EH (cell line): Measurements from ENCODE around the gene PTPRN2.

Experiments
- DNase-seq: peaks from one replicate; pipeline ENCODE4 v3.0.0-alpha.2; 2015; ENCODE audit warnings: low read depth

PTPRN2 gene

DNA sequence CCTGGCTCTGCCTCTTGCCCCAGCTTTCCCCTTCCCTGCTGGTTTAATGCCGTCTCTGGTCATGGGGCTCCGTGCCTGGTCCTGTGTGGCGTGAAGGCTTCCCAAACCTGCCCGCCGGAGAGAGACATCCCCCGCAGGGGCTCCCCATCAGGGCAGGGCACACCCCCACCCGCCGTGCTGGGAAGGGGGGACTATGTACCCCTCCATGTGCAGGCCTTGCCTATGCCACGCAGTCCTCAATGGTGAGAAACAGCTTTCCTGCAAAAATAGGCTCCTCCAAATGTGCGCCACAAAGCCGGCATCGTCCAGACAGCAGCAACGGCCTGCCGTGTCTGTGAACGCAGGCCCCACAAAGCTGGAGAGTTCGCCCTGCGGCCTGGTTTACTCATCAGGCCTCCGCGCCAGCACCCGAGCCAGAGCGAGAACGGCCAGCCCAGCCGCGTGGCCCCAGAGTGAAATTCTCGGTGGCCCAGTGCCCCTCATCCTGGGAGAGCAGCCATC lies 937.4 kb downstream of the PTPRN2 start:
- no peak for DNase-seq

GRCh38 chr7:157646551-157646950 lies 941.1 kb downstream of the PTPRN2 start:
- no peak for DNase-seq

DNA sequence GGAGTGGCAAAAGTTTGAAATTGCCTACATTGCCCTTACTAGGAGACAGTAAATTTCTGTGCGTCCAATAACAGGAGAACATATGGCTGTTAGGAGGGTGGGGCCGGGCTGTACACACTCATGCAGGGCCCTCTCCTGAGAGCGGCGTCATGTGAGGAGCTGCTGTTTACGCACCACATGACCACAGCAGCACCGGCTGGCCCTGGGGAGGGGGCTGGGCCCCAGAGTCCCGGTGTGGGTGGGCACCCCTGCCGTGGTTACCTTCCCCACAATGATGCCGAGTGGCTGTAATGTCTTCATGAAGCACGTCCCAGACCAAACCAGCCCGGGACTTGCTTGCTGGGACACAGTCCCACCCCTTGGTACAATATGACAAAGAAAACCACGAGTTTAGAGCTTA lies 942.1 kb downstream of the PTPRN2 start:
- DNase-seq, result no peak

DNA sequence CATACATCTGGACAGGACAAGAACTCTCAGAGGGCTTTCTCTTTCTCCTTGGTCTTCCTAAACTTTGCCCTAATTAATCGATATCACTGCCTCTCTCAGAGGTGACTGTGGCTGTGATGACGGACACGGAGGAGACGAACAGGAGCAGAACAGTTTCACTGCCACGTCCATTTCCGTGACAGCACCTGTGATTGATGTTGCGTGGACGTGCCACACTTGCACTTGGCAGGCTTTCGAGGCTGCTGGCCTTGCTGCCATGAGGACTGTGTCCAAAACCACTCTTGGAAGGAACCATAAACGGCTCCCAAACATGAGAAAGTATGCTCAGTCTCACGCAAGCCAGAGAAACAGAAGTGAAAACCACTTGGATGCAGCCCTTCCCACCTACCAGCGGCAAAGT lies 942.7 kb downstream of the PTPRN2 start:
- no peak for DNase-seq

- no peak for DNase-seq
These were observed 944.1 kb downstream of the PTPRN2 start for GRCh38 chr7:157643525-157643970.

GRCh38 chr7:157641866-157642265 lies 945.8 kb downstream of the PTPRN2 start:
- DNase-seq, result no peak

DNA sequence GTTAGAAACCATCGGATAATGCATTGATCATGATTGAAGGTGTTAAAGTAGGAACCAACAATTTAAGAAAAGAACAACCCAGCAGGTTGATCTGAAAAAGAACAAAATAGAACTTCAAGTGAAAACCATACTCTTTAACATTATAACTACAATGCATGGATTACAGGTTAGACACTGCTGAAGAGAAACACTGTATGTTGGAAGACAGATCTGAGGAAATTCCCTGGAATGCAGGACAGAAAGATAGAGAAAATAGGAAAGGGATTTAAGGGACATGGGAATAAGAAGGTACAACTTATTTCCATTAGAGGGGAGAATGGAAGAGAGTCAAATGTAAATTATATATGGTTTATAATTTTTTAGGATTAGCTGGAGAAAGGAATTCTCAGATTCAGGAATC lies 947.5 kb downstream of the PTPRN2 start:
- DNase-seq, result no peak

GRCh38 chr7:157638563-157638962 lies 949.1 kb downstream of the PTPRN2 start:
- no peak for DNase-seq

GRCh38 chr7:157637216-157637949 lies 950.2 kb downstream of the PTPRN2 start:
- no peak for DNase-seq

- DNase-seq, result no peak
These were observed 952.0 kb downstream of the PTPRN2 start for GRCh38 chr7:157635669-157636068.

DNA sequence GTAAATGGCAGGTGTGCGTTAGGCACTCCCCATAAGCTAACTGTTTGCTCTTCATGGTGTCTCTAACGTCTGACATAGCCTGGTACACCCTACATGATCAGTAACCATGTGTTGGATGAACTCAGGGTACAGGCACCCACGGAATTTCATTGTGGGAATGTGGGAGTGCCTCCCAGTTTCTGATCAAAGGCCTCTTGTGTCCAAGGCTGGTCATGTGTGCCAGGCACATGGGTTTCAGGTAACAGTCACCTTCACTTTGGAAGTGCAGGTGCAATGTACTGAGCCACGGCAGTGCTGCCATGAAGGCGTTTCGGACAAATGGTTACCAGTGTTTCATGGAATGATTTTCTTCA lies 952.5 kb downstream of the PTPRN2 start:
- no peak for DNase-seq

- no peak for DNase-seq
These were observed 953.0 kb downstream of the PTPRN2 start for GRCh38 chr7:157634401-157635147.

GRCh38 chr7:157633465-157634185 lies 954.0 kb downstream of the PTPRN2 start:
- DNase-seq, result no peak

GRCh38 chr7:157630301-157630853 lies 957.2 kb downstream of the PTPRN2 start:
- no peak for DNase-seq

DNA sequence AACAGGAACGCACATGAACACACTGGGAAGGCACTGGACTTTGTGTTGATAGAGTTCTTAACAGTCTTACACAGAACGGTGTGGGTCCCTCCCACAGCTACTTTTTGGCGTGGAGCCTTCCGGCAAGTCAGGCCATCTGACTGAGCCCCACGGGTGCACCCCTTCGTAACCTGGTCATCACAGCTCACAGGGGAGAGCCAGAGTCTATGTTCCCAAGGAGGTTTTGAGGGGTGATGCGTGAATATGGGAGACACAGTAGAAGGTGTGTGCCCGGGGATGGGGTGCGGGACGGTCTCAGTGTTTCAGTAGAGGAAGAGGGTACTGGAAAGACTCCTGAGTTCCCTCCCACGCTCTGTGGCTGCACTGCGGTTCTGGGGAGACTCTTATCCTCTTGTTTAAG lies 959.2 kb downstream of the PTPRN2 start:
- DNase-seq, result no peak

GRCh38 chr7:157627646-157628045 lies 960.0 kb downstream of the PTPRN2 start:
- no peak for DNase-seq

DNA sequence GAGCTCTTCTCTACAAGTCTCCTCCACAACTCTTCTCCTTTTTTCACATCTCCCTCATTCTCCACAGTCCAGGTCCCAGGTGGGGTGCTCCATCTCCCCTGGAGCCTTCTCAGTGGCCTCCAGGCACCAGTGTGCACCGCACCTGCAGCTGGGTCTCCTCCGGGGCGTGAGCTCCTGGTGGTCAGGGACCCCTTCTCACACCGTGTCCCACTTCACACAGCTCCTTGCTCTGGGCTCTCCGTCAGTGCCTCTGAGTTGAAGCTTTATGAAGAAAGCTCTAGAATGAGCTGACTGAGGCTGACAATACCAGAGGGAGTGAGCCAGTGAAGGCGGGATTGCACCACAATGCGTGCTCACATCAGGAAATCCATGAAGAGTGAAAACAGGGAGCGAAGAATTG lies 960.6 kb downstream of the PTPRN2 start:
- DNase-seq, result no peak

DNA sequence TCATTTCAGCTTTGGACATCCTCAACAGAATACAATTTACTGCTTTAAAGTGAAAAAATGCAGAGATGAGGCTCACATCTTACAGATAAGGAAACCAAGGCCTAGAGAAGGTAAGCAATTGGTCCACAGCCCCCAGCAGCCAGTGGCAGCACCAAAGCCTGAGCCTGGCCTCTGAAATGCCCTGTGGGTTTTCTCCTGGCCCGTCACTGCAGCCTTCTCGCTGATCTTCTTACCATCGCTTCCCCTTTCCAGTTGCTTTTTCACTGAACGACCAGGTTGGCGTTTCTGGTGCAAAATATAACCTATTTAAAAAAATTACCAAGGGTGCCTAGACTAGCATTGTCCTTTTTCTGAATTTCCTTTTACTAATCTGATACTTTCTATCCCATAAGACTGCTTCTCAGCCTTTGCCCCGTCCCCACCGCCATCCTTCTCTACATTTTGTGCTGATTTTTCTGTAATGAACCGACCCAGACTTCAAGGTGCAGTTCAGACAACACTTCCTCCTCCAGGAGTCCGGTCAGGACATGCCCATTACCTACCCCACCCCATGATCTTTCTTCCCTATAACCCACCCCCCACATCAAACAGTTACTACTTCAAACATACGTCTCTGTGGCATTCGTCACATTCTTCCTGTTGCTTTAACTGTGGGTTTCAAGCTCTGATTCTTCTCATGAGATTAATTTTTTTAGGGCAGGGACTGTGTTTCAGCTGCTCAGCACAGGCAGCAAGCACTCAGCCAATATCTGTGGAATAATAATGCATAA lies 961.5 kb downstream of the PTPRN2 start:
- no peak for DNase-seq

GRCh38 chr7:157623556-157623955 lies 964.1 kb downstream of the PTPRN2 start:
- DNase-seq, result no peak

GRCh38 chr7:157622408-157623205 lies 965.0 kb downstream of the PTPRN2 start:
- DNase-seq, result no peak

DNA sequence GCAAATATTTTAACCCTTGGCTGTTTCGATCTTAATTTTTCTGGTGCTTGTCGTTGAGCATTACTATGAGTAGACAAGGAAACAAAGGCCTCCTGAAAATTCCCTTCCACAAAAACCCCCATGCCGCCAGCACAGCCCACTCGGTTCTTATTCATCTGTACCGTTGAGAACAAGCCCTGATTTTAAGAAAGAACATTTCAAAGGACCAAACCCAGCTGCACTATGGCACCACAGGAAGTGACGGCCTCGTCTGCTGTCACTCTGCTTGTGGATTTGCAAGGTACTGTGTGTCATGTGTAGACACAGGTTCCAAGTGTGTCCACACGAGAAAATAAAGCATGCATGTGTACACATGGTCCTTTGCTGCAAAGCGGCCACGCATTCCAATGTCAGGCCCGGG lies 965.6 kb downstream of the PTPRN2 start:
- no peak for DNase-seq
